Muscle of leg (tissue), 11 donors: ENCODE results near the gene LRRC8D. TPM values are rescaled to one million over a fixed set of nuclear protein-coding genes. Genes with fewer than 3 reads are reported as not detected.
A peak's percentile ranks its signal among the peaks of the same experiment; 100 is the strongest.

Experiments used
- DNase-seq: peaks from one replicate; pipeline ENCODE4 v3.0.0; 2013
- H3K27ac ChIP-seq: one replicate; pipeline ENCODE4 v1.5.1; 2013; ENCODE audit warnings: mild to moderate bottlenecking, low read length, control low read depth
- H3K27me3 ChIP-seq: one replicate; pipeline ENCODE4 v1.6.1; 2013; ENCODE audit warnings: low read length; ENCODE audit not compliant: control insufficient read depth, insufficient read depth
- H3K36me3 ChIP-seq: one replicate; pipeline ENCODE4 v1.6.1; 2013; ENCODE audit warnings: low read length; ENCODE audit not compliant: control insufficient read depth, insufficient read depth
- H3K4me1 ChIP-seq: one replicate; pipeline ENCODE4 v1.6.1; 2013; ENCODE audit warnings: low read length; ENCODE audit not compliant: control insufficient read depth, insufficient read depth
- H3K4me3 ChIP-seq: one replicate; pipeline ENCODE4 v1.5.1; 2013; ENCODE audit warnings: low read length, control low read depth
- H3K9me3 ChIP-seq: replicated peaks from 2 replicates; pipeline ENCODE4 v1.6.1; 2013; ENCODE audit warnings: low read depth, low read length; ENCODE audit not compliant: control insufficient read depth
- WGBS: methylation state at CpG from one replicate; pipeline ENCODE4 v1.1.5; 2013; ENCODE audit warnings: missing lambda C conversion rate; ENCODE audit not compliant: insufficient coverage; 5-methylcytosine and 5-hydroxymethylcytosine counted together
- polyA plus RNA-seq, 8 donors: library from polyadenylated mRNA; unstranded; fragments of 120-200 nt; gene quantifications; one replicate each; pipeline versions ENCODE4 v1.2.1 to v1.2.3, GENCODE V29; 2013; ENCODE audit warnings: inconsistent platforms in 1 of 8, low replicate concordance in 1 of 8; ENCODE audit not compliant: insufficient read length in 8 of 8, insufficient read depth in 1 of 8
- total RNA-seq: library from RNA; stranded (reverse); fragments of 120-200 nt; gene quantifications from one replicate; pipeline ENCODE4 v1.2.4, GENCODE V29; 2013

LRRC8D gene
- total and polyA plus RNA-seq, 9 donors = 6.2 to 10.5 (median 7.6) TPM

- H3K4me3 ChIP-seq = no peak overlapping the region
- H3K9me3 ChIP-seq = no peaks in the 10 kb centered on the region
- H3K27ac ChIP-seq = no peak overlapping the region
- no peaks in the 10 kb centered on the region for H3K27me3 ChIP-seq
- no peak for DNase-seq
- H3K36me3 ChIP-seq = no peaks in the 10 kb centered on the region
- peaks cover 16% of the 10 kb centered on the region for H3K4me1 ChIP-seq
Observed at GRCh38 chr1:89910268-89910667, 89.4 kb downstream of the LRRC8D start.

GRCh38 chr1:89910780-89911179 lies 89.9 kb downstream of the LRRC8D start:
- no peak for DNase-seq
- H3K4me1 ChIP-seq = peaks cover 14% of the 10 kb centered on the region

GRCh38 chr1:89911191-89911991 lies 90.6 kb downstream of the LRRC8D start:
- Histone ChIP-seq H3K4me1 (peaks cover 11% of the 10 kb centered on the region), H3K9me3 (no peaks in the 10 kb centered on the region), H3K27ac (no peak overlapping the region), H3K4me3 (no peak overlapping the region), H3K36me3 (no peaks in the 10 kb centered on the region), H3K27me3 (no peaks in the 10 kb centered on the region)
- no peak for DNase-seq
- WGBS = 66% methylated on average over 6 of the region's 10 CpGs

More at GRCh38 chr1:89910780-89911179, 89.9 kb downstream of the LRRC8D start:
- WGBS = no CpG with 5 or more reads among the region's 2 CpGs
- Histone ChIP-seq H3K27me3 (no peaks in the 10 kb centered on the region), H3K27ac (peak overlapping the region; percentile 32), H3K4me3 (no peak overlapping the region), H3K36me3 (no peaks in the 10 kb centered on the region), H3K9me3 (no peaks in the 10 kb centered on the region)

DNA sequence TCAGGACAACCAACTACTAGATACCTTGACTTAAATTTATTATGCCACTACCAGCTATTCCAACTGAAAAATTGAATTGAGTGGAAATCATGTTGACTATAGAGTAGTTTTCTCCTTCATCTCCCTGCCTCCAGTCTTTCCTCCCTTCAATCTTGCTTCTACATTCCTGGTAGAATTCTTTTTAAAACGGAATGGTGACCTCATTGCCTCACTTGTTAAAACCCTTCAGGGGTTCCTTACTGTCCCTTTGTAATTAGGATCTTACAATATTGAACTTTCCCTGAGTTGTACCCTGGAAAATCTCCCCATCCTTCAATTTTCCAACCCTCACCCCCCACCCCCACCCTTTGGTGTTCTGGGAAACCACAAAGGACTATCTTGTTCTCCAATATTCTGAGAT lies 91.2 kb downstream of the LRRC8D start:
- 57% methylated on average over 1 of the region's 1 CpG for WGBS
- peaks cover 6% of the 10 kb centered on the region for H3K4me1 ChIP-seq
- no peaks in the 10 kb centered on the region for H3K36me3 ChIP-seq

DNA sequence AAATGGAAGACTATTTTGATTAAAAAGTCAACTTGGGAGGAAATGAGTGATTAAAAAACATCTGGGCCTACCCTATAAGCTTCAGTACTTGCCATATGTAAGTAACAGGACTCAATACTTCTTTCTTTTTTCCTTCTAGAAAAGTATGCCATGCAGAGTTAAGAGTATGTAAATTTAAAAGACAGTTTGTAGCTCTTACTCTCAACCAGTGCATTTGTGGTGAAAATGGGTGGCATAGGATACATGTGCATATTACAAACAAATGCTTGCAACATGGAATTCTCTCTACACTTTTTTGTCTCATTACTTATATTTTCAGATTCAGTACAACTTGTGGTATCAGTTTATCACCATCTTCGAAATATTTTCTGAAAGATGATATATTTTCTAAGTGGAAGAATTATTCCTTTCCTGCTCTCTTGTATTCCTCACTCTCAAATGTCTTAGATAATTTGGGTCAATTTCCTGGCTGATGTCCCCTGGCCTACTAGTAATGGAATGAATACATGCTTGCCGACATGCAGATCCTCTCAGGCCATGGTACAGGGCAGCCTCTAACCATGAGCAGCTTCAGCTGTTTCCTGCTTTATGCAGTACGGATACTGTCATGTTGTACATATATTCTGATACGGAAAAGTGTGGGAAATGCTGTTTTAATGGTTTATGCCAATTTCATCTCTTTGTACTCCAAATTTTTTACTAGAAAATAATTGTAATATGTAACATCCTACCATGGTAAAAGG lies 92.7 kb downstream of the LRRC8D start:
- H3K36me3 ChIP-seq = no peaks in the 10 kb centered on the region
- H3K9me3 ChIP-seq = no peaks in the 10 kb centered on the region
- H3K27ac ChIP-seq = no peak overlapping the region
- no peak overlapping the region for H3K4me3 ChIP-seq
- H3K4me1 ChIP-seq = peaks cover 1% of the 10 kb centered on the region
- no peak for DNase-seq
- H3K27me3 ChIP-seq = no peaks in the 10 kb centered on the region
- WGBS = 78% methylated on average over 1 of the region's 4 CpGs

More for the DNA sequence above, 91.2 kb downstream of the LRRC8D start:
- no peaks in the 10 kb centered on the region for H3K27me3 ChIP-seq
- no peak overlapping the region for H3K27ac ChIP-seq
- DNase-seq = no peak
- H3K9me3 ChIP-seq = no peaks in the 10 kb centered on the region
- H3K4me3 ChIP-seq = no peak overlapping the region

DNA sequence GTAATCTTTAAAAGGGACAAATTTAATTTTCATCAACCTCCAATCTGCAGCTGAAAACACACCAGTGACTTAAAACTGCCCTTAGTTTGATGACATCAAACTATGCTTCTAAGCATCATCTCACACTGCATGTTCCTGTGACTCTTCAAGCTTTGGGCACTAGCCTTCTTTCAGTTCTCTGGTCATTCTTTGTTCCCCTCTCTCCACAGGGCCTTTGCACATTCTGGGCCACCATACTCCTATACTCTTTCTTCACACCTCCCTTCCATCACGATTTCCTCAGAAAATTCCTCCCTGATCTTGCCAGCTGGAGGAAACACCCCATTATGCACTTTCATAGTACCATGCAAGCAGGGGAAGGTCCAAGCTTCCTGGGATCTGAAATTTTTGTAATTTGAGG lies 96.5 kb downstream of the LRRC8D start:
- no peaks in the 10 kb centered on the region for H3K4me1 ChIP-seq
- no peaks in the 10 kb centered on the region for H3K9me3 ChIP-seq
- no peak for DNase-seq
- no peaks in the 10 kb centered on the region for H3K27me3 ChIP-seq
- WGBS = no CpG with 5 or more reads among the region's 1 CpG
- H3K36me3 ChIP-seq = no peaks in the 10 kb centered on the region
- H3K27ac ChIP-seq = no peak overlapping the region
- no peak overlapping the region for H3K4me3 ChIP-seq

DNA sequence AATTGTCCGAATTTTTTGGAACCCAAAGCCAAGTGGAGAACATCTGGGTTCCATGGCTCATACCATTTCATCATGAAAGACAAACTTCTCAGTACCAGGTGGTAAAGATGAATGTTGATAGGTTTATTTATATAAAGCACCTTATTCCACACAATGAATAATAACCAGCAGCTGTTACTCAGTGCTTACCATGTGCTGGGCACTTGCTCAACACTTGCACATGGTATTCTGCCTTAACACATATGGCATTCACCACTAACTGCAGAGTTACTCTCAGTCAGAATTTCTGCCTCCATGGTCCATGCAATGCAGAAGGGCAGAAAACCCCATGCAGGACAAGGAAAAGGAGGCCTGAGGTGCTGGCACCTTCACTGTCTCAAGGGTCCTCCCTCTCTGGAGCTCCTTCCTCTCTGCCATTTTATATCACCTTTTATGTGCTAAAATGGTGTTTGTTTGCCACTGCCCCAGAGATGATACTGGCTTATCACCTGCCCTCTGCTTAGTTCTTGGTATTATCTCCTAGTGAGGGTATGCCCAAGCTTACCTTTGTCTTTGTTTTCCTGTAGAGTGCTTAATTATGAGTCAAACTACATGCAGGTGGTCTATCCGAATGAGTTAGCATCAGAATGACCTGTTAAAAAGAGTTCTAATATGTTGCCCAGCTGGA lies 97.4 kb downstream of the LRRC8D start:
- no CpG with 5 or more reads among the region's 2 CpGs for WGBS
- Histone ChIP-seq H3K27me3 (no peaks in the 10 kb centered on the region), H3K36me3 (no peaks in the 10 kb centered on the region), H3K4me1 (no peaks in the 10 kb centered on the region), H3K9me3 (no peaks in the 10 kb centered on the region), H3K27ac (no peak overlapping the region), H3K4me3 (no peak overlapping the region)
- peak; percentile 32 for DNase-seq

DNA sequence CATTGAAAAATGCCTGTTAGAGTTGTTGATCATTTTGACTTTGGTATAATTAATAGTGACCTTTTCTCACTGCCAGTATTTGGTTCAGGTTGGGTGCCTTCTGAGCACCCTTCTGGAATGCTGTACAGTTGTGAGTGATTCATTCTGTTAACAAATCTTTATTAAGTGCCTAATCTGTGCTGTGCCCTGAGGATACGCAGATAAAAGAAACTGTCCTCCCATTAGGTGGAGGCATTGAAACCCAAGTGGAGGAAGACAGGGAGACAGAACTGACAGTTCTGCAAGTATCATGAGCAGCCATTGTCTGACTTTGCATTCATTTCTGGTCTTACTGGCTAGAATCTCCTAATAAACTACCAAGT lies 97.9 kb downstream of the LRRC8D start:
- no peaks in the 10 kb centered on the region for H3K36me3 ChIP-seq
- no peak for DNase-seq
- peaks cover 3% of the 10 kb centered on the region for H3K9me3 ChIP-seq
- H3K4me3 ChIP-seq = no peak overlapping the region
- H3K27me3 ChIP-seq = no peaks in the 10 kb centered on the region
- no peaks in the 10 kb centered on the region for H3K4me1 ChIP-seq
- no CpG with 5 or more reads among the region's 1 CpG for WGBS
- H3K27ac ChIP-seq = no peak overlapping the region

DNA sequence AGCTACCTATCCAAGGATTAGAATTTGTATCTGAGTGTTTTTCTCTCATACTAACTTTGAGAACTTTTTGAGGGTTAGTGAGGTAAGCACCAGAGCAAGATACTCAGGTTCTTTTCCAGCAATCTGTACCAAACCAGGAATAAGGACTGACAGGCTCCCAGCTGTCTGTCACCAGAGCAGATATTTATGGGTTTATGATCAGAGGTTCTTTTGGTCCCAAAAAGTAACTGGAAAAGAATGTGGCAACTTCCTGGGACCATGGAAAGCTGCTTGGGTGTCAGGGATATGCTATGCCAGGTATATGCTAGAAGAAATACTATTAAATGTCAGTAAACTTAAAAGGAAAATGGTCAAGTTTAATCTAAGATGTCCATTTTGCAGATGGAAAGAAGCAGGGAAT lies 98.3 kb downstream of the LRRC8D start:
- Histone ChIP-seq H3K4me1 (no peaks in the 10 kb centered on the region), H3K4me3 (no peak overlapping the region), H3K27ac (no peak overlapping the region), H3K36me3 (no peaks in the 10 kb centered on the region), H3K9me3 (peaks cover 3% of the 10 kb centered on the region), H3K27me3 (no peaks in the 10 kb centered on the region)
- no peak for DNase-seq

GRCh38 chr1:89922911-89923310 lies 102.1 kb downstream of the LRRC8D start:
- Histone ChIP-seq H3K36me3 (no peaks in the 10 kb centered on the region), H3K4me3 (no peak overlapping the region), H3K9me3 (peaks cover 3% of the 10 kb centered on the region), H3K27ac (no peak overlapping the region), H3K27me3 (no peaks in the 10 kb centered on the region), H3K4me1 (no peaks in the 10 kb centered on the region)
- WGBS = no CpG with 5 or more reads among the region's 2 CpGs
- no peak for DNase-seq
